GM21390 (cell line): Measurements from ENCODE around the gene C12orf54.
"Not testable (repeated sequence)": the region's sequence is repeated elsewhere in the genome, so short reads cannot be mapped to it uniquely, and the experiment has no call there.

Source experiments
- ATAC-seq: cut with Tn5 transposase; IDR thresholded peaks from one replicate; pipeline ENCODE4 v1.9.1; 2021; ENCODE audit not compliant: unreplicated experiment

C12orf54 gene

DNA sequence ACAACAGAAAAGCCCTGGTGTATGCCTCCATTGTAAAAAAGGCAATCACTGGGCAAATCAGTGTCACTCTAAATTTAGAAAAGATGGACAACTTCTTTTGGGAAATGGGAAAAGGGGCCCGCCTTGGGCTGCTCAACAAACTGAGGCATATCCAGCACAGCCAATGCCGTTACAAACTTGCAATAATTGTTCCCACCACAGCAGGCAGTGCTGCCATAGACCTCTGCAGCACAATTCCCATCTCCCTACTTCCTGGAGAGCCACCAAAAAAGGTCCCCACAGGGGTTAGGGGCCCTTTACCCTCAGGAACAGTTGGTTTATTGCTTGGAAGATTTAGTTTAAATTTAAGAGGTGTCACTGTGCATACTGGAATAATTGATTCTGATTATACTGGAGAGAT lies 26.7 kb downstream of the C12orf54 start:
- no peak for ATAC-seq

DNA sequence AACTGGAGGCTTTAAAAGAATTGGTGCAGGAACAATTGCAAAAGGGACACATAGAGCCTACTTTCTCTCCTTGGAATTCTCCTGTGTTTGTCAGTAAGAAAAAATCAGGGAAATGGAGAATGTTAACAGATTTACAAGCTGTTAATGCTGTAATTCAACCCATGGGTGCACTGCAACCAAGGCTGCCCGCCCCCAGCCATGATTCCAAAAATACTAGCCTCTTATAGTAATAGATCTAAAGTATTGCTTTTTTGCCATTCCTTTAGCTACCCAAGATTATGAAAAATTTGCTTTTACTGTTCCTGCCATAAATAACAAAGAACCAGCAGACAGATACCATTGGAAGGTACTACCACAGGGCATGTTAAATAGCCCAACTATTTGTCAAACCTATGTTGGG lies 27.8 kb downstream of the C12orf54 start:
- ATAC-seq, result no peak

DNA sequence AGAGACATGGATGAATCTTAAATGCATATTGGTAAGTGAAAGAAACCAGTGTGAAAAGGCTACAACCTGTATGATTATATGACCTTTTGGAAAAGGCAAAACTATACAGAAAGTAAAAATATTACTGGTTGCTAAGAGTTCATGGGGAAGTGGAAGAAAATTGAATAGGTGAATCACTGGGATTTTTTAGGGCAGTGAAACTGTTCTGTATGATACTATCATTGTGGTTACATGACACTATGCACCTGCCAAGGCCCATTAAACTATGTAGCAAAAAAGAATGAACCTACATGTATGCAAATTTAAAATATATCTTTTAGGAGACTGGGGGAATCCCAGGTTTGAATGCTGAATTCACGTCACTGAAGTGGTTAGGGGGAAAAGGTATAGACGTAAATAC lies 30.6 kb downstream of the C12orf54 start:
- peak; percentile 86 for ATAC-seq

DNA sequence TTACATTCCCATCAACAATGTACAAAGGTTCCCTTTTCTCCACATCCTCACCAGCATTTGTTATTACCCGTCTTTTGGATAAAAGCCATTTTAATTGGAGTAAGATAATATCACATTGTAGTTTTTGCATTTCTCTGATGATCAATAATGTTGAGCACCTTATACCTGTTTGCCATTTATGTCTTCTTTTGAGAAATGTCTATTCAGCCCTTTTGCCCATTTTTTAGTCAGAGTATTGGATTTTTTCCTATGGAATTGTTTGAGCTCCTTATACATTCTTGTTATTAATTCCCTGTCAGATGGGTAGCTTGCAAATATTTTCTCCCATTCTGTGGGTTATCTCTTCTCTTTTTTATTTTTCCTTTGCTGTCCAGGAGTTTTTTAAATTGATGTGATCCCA lies 32.4 kb downstream of the C12orf54 start:
- ATAC-seq, result no peak

DNA sequence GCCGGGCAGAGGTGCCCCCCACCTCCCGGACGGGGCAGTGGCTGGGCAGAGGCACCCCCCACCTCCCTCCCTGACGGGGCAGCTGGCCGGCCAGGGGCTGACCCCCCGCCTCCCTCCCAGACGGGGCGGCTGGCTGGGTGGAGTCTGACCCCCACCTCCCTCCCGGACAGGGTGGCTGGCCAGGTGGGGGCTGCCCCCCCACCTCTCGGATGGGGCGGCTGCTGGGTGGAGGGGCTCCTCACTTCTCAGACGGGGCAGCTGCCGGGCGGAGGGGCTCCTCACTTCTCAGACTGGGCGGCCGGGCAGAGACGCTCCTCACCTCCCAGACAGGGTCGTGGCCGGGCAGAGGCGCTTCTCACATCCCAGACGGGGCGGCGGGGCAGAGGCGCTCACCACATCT lies 38.1 kb downstream of the C12orf54 start:
- ATAC-seq, result not testable (repeated sequence)

DNA sequence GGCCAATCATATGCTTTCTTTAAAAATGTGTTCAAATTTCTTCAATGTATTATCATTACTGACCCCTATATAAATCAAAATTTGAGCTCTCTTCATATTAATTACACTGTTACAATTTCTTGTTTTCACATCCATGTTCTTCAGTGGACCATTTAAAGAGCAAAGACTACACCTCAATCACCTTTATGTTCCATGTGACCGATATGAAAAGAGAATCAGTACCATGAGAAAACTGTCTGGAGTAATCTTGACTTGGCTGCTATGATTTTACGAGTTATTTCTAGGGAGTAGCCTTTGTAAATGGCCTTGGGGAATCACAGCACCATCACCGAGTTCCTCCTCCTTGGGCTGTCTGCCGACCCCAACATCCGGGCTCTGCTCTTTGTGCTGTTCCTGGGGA lies 43.0 kb downstream of the C12orf54 start, which contains the start of gene OR8S1:
Gene OR8S1, plus strand, starts transcription at position 301 of the 400 bp plus-strand sequence. Its CDS starts 0 bp downstream, at position 301.
- no peak for ATAC-seq

DNA sequence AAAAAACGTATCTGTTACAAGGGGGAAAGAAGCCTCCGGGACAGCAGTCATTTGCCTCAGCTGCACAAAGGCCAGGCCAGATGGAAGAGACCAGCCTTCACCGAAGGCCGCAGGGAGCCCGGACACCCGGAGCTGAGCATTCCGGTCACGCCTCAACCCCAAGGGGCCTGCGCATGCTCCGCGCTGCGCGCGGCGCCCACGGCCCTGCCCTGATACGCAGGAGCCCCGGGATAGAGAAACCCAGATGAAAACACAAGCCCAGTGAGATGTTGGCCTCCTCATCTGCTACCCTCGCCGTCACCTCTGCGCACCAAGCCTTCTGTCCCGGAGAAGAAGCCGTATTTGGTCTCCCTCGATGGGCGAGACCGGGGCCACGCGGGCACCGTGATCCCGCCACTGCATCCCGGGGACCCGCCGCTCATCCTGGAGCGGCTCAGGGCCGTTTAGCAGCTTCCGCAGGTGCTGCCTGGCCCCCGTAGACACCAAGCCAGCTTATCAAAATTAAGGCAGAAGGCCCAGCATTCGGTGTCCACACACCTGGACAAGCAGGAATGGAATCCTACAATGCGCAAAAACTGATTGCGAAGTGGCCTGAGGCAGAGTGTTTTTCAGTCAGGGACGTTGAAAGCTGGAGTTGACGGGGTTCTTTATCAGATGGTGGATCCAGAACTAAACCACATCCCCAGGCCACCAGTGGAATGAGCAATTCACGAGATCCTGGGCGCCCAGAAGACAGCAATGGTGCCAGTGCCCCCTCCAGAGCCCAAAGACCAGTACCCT lies 45.8 kb downstream of the C12orf54 start:
- no peak for ATAC-seq

DNA sequence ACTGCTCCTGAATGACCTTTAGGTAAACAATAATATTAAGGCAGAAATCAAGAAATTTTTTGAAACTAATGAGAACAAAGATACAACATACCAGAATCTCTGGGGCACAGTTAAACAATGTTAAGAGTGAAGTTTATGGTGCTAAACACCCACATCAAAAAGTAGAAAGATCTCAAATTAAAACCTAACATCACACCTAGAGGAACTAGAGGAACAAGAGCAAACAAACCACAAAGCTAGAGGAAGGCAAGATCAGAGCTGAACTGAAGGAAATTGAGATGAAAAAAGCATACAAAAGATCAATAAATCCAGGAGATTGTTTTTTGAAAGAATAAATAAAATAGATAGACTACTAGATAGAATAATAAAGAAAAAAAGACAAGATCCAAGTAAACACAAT lies 50.3 kb downstream of the C12orf54 start:
- no peak for ATAC-seq

DNA sequence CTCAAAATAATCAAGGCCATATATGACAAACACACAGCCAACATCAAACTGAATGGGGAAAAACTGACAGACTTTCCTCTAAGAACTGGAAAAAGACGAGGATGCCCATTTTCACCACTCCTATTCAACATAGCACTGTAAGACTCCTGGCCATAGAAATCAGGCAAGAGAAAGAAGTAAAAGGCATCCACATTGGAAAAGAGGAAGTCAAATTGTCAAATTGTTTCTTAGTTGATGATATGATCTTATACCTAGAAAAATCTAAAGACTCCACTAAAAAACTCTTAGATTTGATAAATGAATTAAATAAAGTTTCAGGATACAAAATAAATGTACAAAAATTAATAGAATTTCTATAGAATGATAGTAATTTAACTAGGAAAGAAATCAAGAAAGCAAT lies 54.3 kb downstream of the C12orf54 start:
- no peak for ATAC-seq

DNA sequence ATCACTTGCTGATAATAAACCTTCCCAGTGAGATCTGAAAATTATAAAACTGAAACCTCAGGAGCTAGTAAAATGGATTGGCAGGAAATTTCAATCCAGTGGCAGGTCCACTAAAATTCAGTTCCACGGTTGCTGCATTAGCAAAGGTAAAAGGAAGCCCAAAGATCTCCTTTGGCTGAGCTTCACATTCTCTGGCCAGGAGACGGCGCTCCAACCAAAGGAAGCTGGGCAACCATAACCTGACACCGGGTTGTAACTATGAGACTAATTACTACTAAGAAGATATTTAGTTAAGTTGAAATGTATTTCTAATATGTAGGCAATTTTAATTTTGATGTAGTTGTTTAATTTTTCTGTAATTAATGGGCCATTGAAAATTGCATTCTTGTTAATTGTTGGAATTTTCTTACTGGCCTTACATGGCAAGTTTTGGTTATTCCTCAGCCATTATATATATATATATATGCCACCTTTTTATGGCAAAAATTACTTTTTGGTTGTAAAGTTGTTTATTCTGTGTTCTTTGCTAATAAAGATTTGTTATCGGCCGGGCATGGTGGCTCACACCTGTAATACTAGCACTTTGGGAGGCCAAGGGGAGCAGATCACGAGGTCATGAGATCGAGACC lies 60.1 kb downstream of the C12orf54 start:
- no peak for ATAC-seq

DNA sequence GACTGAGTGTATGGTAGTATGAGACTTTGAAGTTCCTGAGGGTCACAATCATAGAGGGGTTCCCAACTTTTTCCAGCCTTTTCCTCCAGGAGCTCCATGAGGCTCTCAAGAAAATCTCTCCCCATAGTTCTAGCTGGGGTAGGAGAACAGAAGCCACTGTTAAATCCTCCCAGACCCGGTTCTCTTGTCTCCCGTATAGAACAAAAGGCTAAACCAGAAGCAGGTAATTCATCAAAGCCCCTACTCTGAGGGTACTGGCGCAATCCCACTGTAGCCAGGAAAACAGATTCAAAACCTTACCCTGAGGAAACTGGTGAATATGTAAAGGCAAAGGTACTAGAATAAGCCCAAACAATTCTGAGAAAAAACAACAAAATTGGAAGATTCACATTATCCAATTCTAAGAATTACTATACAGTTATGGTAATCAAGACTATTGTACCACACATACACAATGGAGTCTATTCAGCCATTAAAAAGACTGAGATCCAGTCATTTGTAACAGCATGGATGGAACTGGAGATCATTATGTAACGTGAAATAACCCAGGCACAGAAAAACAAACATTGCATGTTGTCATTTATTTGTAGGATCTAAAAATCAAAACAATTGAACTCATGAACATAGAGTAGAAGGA lies 63.7 kb downstream of the C12orf54 start:
- ATAC-seq, result no peak
